Neural crest cell (in vitro differentiated cells): ENCODE results near the gene TLR8. TPM values are rescaled to one million over a fixed set of nuclear protein-coding genes. Genes with fewer than 3 reads are reported as not detected.
A peak's percentile ranks its signal among the peaks of the same experiment; 100 is the strongest.

Experiments
- DNase-seq: peaks from one replicate; pipeline ENCODE4 v3.0.0; 2021; ENCODE audit warnings: low read depth, mixed read lengths, low spot score
- H3K27ac Mint-ChIP-seq: one replicate; pipeline ENCODE4 v1.8.0; 2021; ENCODE audit warnings: mild to moderate bottlenecking, mixed read lengths; ENCODE audit not compliant: unreplicated experiment
- H3K27me3 Mint-ChIP-seq: 2 replicates; pipeline ENCODE4 v1.8.0; 2021; ENCODE audit warnings: low read depth, mild to moderate bottlenecking, mixed read lengths
- H3K36me3 Mint-ChIP-seq: 2 replicates; pipeline ENCODE4 v1.8.0; 2021; ENCODE audit warnings: low read depth, mild to moderate bottlenecking, mixed read lengths
- H3K4me1 Mint-ChIP-seq: 2 replicates; pipeline ENCODE4 v1.8.0; 2021; ENCODE audit warnings: mixed read lengths
- H3K4me3 Mint-ChIP-seq: one replicate; pipeline ENCODE4 v1.8.0; 2021; ENCODE audit warnings: mild to moderate bottlenecking, mixed read lengths
- H3K9me3 Mint-ChIP-seq: 2 replicates; pipeline ENCODE4 v1.8.0; 2021; ENCODE audit warnings: mixed read lengths
- CTCF ChIP-seq: fragments of 200-600 bp; sonication (generic); conservative IDR thresholded peaks from 2 replicates; pipeline ENCODE4 v1.5.0; 2021; ENCODE audit warnings: antibody characterized with exemption, mild to moderate bottlenecking
- total RNA-seq: library from RNA; stranded (reverse); gene quantifications from 2 replicates; pipeline ENCODE4 v1.2.1, GENCODE V29; 2021

The TLR8 gene
- total RNA-seq, 1 donor from 2014 or later, result not detected

- no peak for TF ChIP-seq CTCF
- no peaks in the 10 kb centered on the region for H3K27me3 Mint-ChIP-seq
- H3K4me3 Mint-ChIP-seq, result no peak overlapping the region
- H3K27ac Mint-ChIP-seq, result no peak overlapping the region
- no peaks in the 10 kb centered on the region for H3K36me3 Mint-ChIP-seq
- no peak for DNase-seq
- H3K4me1 Mint-ChIP-seq, result peaks cover 20% of the 10 kb centered on the region
- no peaks in the 10 kb centered on the region for H3K9me3 Mint-ChIP-seq
These were observed 48.6 kb downstream of the TLR8 start for GRCh38 chrX:12954981-12955380.

GRCh38 chrX:12955882-12956703 is 49.7 kb downstream of the TLR8 start:
- H3K36me3 Mint-ChIP-seq, result no peaks in the 10 kb centered on the region

GRCh38 chrX:12956704-12957534 is 50.5 kb downstream of the TLR8 start:
- Mint-ChIP-seq H3K4me3 (peak overlapping the region; percentile 40), H3K36me3 (peaks cover 3% of the 10 kb centered on the region), H3K27me3 (no peaks in the 10 kb centered on the region), H3K4me1 (peaks cover 8% of the 10 kb centered on the region), H3K27ac (peak overlapping the region; percentile 95), H3K9me3 (peaks cover 6% of the 10 kb centered on the region)
- no peak for TF ChIP-seq CTCF
- no peak for DNase-seq

More at GRCh38 chrX:12955882-12956703, 49.7 kb downstream of the TLR8 start:
- DNase-seq, result no peak
- Mint-ChIP-seq H3K27ac (peak overlapping the region; percentile 95), H3K27me3 (no peaks in the 10 kb centered on the region), H3K4me3 (no peak overlapping the region), H3K4me1 (peaks cover 9% of the 10 kb centered on the region), H3K9me3 (peaks cover 3% of the 10 kb centered on the region)
- no peak for TF ChIP-seq CTCF

- Mint-ChIP-seq H3K4me1 (peaks cover 8% of the 10 kb centered on the region), H3K4me3 (no peak overlapping the region), H3K27ac (no peak overlapping the region), H3K27me3 (no peaks in the 10 kb centered on the region), H3K9me3 (peaks cover 6% of the 10 kb centered on the region), H3K36me3 (peaks cover 3% of the 10 kb centered on the region)
- no peak for DNase-seq
- no peak for TF ChIP-seq CTCF
These were observed 51.6 kb downstream of the TLR8 start for GRCh38 chrX:12958059-12958458.

GRCh38 chrX:12958461-12958860 is 52.0 kb downstream of the TLR8 start:
- H3K27ac Mint-ChIP-seq, result no peak overlapping the region
- H3K4me3 Mint-ChIP-seq, result no peak overlapping the region
- peaks cover 6% of the 10 kb centered on the region for H3K9me3 Mint-ChIP-seq
- no peak for TF ChIP-seq CTCF
- H3K36me3 Mint-ChIP-seq, result peaks cover 3% of the 10 kb centered on the region
- no peak for DNase-seq
- H3K4me1 Mint-ChIP-seq, result peaks cover 8% of the 10 kb centered on the region
- no peaks in the 10 kb centered on the region for H3K27me3 Mint-ChIP-seq
